ENCODE measurements around the gene SDC4. TPM values are rescaled to one million over a fixed set of nuclear protein-coding genes. Genes with fewer than 3 reads are reported as not detected.
A peak's percentile ranks its signal among the peaks of the same experiment; 100 is the strongest.

SDC4 gene
- total and polyA plus RNA-seq, 10 of the 15 experiments (the other 5 are each of a cell fraction or from before 2014, with no cell fraction given): 0.52 to 11.3 (median 1.4) TPM

- 0 out of 2 replicates have a peak, but pooled peaks have one; percentile 13 for TF ChIP-seq ELK1 (IDR thresholded peaks at IDR 0.05; ENCODE audit: low read depth, low read length)
- TF ChIP-seq MAX (IDR thresholded peaks at IDR 0.05; ENCODE audit: low read depth, low read length): peak; percentile 83
- no peak for TF ChIP-seq RAD51 (IDR thresholded peaks at IDR 0.05)
- TF ChIP-seq, protein P1, sequence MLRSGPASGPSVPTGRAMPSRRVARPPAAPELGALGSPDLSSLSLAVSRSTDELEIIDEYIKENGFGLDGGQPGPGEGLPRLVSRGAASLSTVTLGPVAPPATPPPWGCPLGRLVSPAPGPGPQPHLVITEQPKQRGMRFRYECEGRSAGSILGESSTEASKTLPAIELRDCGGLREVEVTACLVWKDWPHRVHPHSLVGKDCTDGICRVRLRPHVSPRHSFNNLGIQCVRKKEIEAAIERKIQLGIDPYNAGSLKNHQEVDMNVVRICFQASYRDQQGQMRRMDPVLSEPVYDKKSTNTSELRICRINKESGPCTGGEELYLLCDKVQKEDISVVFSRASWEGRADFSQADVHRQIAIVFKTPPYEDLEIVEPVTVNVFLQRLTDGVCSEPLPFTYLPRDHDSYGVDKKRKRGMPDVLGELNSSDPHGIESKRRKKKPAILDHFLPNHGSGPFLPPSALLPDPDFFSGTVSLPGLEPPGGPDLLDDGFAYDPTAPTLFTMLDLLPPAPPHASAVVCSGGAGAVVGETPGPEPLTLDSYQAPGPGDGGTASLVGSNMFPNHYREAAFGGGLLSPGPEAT (IDR thresholded peaks at IDR 0.05; ENCODE audit: low read depth): peak; percentile 90
- TF ChIP-seq PML (IDR thresholded peaks at IDR 0.05; ENCODE audit: low read length): no peak
- peak; percentile 90 for TF ChIP-seq SIN3A (IDR thresholded peaks at IDR 0.05; ENCODE audit: low read depth, low read length)
- TF ChIP-seq, protein P2, sequence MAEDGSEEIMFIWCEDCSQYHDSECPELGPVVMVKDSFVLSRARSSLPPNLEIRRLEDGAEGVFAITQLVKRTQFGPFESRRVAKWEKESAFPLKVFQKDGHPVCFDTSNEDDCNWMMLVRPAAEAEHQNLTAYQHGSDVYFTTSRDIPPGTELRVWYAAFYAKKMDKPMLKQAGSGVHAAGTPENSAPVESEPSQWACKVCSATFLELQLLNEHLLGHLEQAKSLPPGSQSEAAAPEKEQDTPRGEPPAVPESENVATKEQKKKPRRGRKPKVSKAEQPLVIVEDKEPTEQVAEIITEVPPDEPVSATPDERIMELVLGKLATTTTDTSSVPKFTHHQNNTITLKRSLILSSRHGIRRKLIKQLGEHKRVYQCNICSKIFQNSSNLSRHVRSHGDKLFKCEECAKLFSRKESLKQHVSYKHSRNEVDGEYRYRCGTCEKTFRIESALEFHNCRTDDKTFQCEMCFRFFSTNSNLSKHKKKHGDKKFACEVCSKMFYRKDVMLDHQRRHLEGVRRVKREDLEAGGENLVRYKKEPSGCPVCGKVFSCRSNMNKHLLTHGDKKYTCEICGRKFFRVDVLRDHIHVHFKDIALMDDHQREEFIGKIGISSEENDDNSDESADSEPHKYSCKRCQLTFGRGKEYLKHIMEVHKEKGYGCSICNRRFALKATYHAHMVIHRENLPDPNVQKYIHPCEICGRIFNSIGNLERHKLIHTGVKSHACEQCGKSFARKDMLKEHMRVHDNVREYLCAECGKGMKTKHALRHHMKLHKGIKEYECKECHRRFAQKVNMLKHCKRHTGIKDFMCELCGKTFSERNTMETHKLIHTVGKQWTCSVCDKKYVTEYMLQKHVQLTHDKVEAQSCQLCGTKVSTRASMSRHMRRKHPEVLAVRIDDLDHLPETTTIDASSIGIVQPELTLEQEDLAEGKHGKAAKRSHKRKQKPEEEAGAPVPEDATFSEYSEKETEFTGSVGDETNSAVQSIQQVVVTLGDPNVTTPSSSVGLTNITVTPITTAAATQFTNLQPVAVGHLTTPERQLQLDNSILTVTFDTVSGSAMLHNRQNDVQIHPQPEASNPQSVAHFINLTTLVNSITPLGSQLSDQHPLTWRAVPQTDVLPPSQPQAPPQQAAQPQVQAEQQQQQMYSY (CRISPR knock-in tag; IDR thresholded peaks at IDR 0.05): no peak
- peak; percentile 94 for TF ChIP-seq POLR2A (IDR thresholded peaks at IDR 0.05; ENCODE audit: low read depth, low read length)
- TF ChIP-seq BCLAF1 (IDR thresholded peaks at IDR 0.05): peak; percentile 81
- no peak for TF ChIP-seq NFIC (IDR thresholded peaks at IDR 0.05; ENCODE audit: low read depth, low read length)
- peak; percentile 77 for TF ChIP-seq GABPA (IDR thresholded peaks at IDR 0.05; ENCODE audit: low read depth)
- no peak for TF ChIP-seq SREBF2 (IDR thresholded peaks at IDR 0.05; ENCODE audit: low read length)
- peak; percentile 96 for TF ChIP-seq NRF1 (conservative IDR thresholded peaks at IDR 0.05; ENCODE audit: low read depth, low read length)
- TF ChIP-seq TBL1XR1 (IDR thresholded peaks at IDR 0.05; ENCODE audit: low read depth, low read length): peak; percentile 42; the same call in 1 of the 2 replicates
- TF ChIP-seq MXI1 (IDR thresholded peaks at IDR 0.05; ENCODE audit: low read depth, low read length): peak; percentile 99
- TF ChIP-seq EGR1 (IDR thresholded peaks at IDR 0.05; ENCODE audit: borderline replicate concordance in 1 of 2, low read depth in 2 of 2, low read length in 2 of 2): 0 out of 3 replicates have a peak, but pooled peaks of 1 of the 2 experiments have one; percentile 37
- TF ChIP-seq SP1 (IDR thresholded peaks at IDR 0.05; ENCODE audit: low read depth, low read length): no peak
- no peak for TF ChIP-seq HDAC2 (IDR thresholded peaks at IDR 0.05)
- TF ChIP-seq NR2C1 (IDR thresholded peaks at IDR 0.05): peak; percentile 94
- peak; percentile 58 for TF ChIP-seq SREBF1 (IDR thresholded peaks at IDR 0.05; ENCODE audit: low read length)
These were observed 14.8 kb upstream of the SDC4 start, which contains the start of gene SYS1 (continued) for GRCh38 chr20:45362804-45363610.

Measured in GM12878 (cell line).